SU-DHL-6 (cell line): Measurements from ENCODE around the gene MX2.

ENCODE experiments used
- H2AFZ ChIP-seq: fragments of 200-600 bp; sonication (generic); 2 replicates; pipeline ENCODE4 v1.6.1; 2014; ENCODE audit warnings: low read depth, mild to moderate bottlenecking, moderate library complexity, mixed read lengths, antibody characterized with exemption, low read length; ENCODE audit not compliant: severe bottlenecking
- H3F3A ChIP-seq: fragments of 200-600 bp; shearing (Covaris generic); 2 replicates; pipeline ENCODE4 v1.6.0; 2016; ENCODE audit warnings: antibody characterized with exemption, mild to moderate bottlenecking; ENCODE audit not compliant: insufficient read depth
- H3K27ac ChIP-seq: fragments of 200-600 bp; sonication (generic); 2 replicates; pipeline ENCODE4 v1.5.1; 2016; ENCODE audit warnings: low read depth, mild to moderate bottlenecking, low read length, moderate library complexity, mixed read lengths
- H3K27me3 ChIP-seq: fragments of 200-600 bp; sonication (generic), shearing (Covaris generic); 2 replicates; pipeline ENCODE4 v1.6.0; 2014; ENCODE audit warnings: mild to moderate bottlenecking, low read length
- H3K36me3 ChIP-seq: fragments of 200-600 bp; sonication (generic); 2 replicates; pipeline ENCODE4 v1.6.1; 2014; ENCODE audit warnings: mild to moderate bottlenecking, low read length, mixed read lengths
- H3K4me2 ChIP-seq: fragments of 300-600, 200-600 bp; shearing (Covaris generic), sonication (generic); 2 replicates; pipeline ENCODE4 v1.6.0; 2014; ENCODE audit warnings: low read length, low read depth, mild to moderate bottlenecking; ENCODE audit not compliant: poor library complexity, severe bottlenecking
- H3K4me3 ChIP-seq: fragments of 200-600 bp; sonication (generic); 2 replicates; pipeline ENCODE4 v1.5.1; 2014; ENCODE audit warnings: antibody characterized with exemption, low read length, mild to moderate bottlenecking, mixed read lengths; ENCODE audit not compliant: insufficient read depth, poor library complexity, severe bottlenecking
- H3K79me2 ChIP-seq: fragments of 200-600 bp; sonication (generic); 2 replicates; pipeline ENCODE4 v1.6.1; 2014; ENCODE audit warnings: mild to moderate bottlenecking, low read length, moderate library complexity; ENCODE audit not compliant: insufficient read depth
- H3K9ac ChIP-seq: fragments of 200-600 bp; sonication (generic); 2 replicates; pipeline ENCODE4 v1.7.0; 2014; ENCODE audit warnings: mild to moderate bottlenecking, low read length
- H3K9me2 ChIP-seq: fragments of 200-600 bp; sonication (generic); replicated peaks from 2 replicates; pipeline ENCODE4 v1.6.1; 2014; ENCODE audit warnings: low read length; ENCODE audit not compliant: insufficient read depth
- H3K9me3 ChIP-seq: fragments of 200-600 bp; sonication (generic); 2 replicates; pipeline ENCODE4 v1.6.1; 2014; ENCODE audit warnings: low read length, mixed read lengths; ENCODE audit not compliant: insufficient read depth
- H4K20me1 ChIP-seq: fragments of 200-600 bp; sonication (generic); 2 replicates; pipeline ENCODE4 v1.6.1; 2014; ENCODE audit warnings: low read depth, mild to moderate bottlenecking, antibody characterized with exemption, low read length, moderate library complexity, mixed read lengths
- CTCF ChIP-seq: fragments of 200-600 bp; sonication (generic); IDR thresholded peaks from one replicate; pipeline ENCODE4 v1.5.1; 2017; ENCODE audit warnings: antibody characterized with exemption, mild to moderate bottlenecking, low read length, moderate library complexity; ENCODE audit not compliant: insufficient read depth, poor library complexity, severe bottlenecking
- EZH2phosphoT487 ChIP-seq: fragments of 200-600 bp; sonication (generic), shearing (Covaris generic); conservative IDR thresholded peaks from 2 replicates; pipeline ENCODE4 v1.6.1; 2018; ENCODE audit warnings: mild to moderate bottlenecking, antibody characterized with exemption, low read length, moderate library complexity, mixed read lengths

MX2 gene

GRCh38 chr21:41445465-41445862, 83.6 kb downstream of the MX2 start:
- TF ChIP-seq EZH2phosphoT487 (no peak), CTCF (no peak)
- H4K20me1 ChIP-seq, result no peaks in the 10 kb centered on the region
- no peak overlapping the region for H3K9ac ChIP-seq
- no peak overlapping the region for H3K4me2 ChIP-seq
- no peak overlapping the region for H3K4me3 ChIP-seq
- H3K27ac ChIP-seq, result no peak overlapping the region
- no peaks in the 10 kb centered on the region for H3K36me3 ChIP-seq
- no peaks in the 10 kb centered on the region for H3F3A ChIP-seq
- no peak overlapping the region for H2AFZ ChIP-seq
- H3K79me2 ChIP-seq, result no peaks in the 10 kb centered on the region
- no peaks in the 10 kb centered on the region for H3K27me3 ChIP-seq
- H3K9me2 ChIP-seq, result no peaks in the 10 kb centered on the region
- H3K9me3 ChIP-seq, result no peaks in the 10 kb centered on the region

DNA sequence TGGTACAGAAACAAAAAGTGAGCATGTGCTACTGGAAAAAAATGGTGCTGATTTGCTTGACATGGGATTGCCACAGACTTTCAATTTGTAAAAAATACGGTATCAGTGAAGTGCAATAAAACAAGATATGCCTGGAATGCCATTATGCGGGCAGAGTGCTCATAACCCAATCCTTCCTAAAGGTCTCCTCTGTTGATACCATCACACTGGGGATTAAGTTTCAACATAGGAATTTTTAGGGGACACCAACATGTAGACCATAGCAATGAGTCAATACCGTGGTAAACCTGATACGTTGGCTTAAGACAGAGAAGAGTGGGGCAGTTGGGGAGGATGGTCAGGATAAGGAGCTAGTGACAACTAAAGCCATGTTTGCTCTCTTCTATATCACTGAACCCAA, 84.8 kb downstream of the MX2 start:
- H3K27me3 ChIP-seq, result no peaks in the 10 kb centered on the region
- no peak overlapping the region for H3K4me3 ChIP-seq
- H3K9ac ChIP-seq, result no peak overlapping the region
- H4K20me1 ChIP-seq, result no peaks in the 10 kb centered on the region
- no peaks in the 10 kb centered on the region for H3K79me2 ChIP-seq
- no peak overlapping the region for H3K27ac ChIP-seq
- no peak overlapping the region for H2AFZ ChIP-seq
- no peak for TF ChIP-seq EZH2phosphoT487
- TF ChIP-seq CTCF, result no peak
- H3K9me2 ChIP-seq, result no peaks in the 10 kb centered on the region
- no peak overlapping the region for H3K4me2 ChIP-seq
- H3F3A ChIP-seq, result no peaks in the 10 kb centered on the region
- no peaks in the 10 kb centered on the region for H3K36me3 ChIP-seq
- no peaks in the 10 kb centered on the region for H3K9me3 ChIP-seq

GRCh38 chr21:41447356-41447755, 85.5 kb downstream of the MX2 start:
- H3K9ac ChIP-seq, result no peak overlapping the region
- TF ChIP-seq CTCF, result no peak
- TF ChIP-seq EZH2phosphoT487, result no peak
- no peaks in the 10 kb centered on the region for H3F3A ChIP-seq
- H3K79me2 ChIP-seq, result no peaks in the 10 kb centered on the region
- no peaks in the 10 kb centered on the region for H3K9me3 ChIP-seq
- no peaks in the 10 kb centered on the region for H4K20me1 ChIP-seq
- no peaks in the 10 kb centered on the region for H3K27me3 ChIP-seq
- H3K4me3 ChIP-seq, result no peak overlapping the region
- H3K9me2 ChIP-seq, result no peaks in the 10 kb centered on the region
- H2AFZ ChIP-seq, result no peak overlapping the region
- H3K36me3 ChIP-seq, result no peaks in the 10 kb centered on the region
- no peak overlapping the region for H3K27ac ChIP-seq
- H3K4me2 ChIP-seq, result no peak overlapping the region

- H3K9me3 ChIP-seq, result no peaks in the 10 kb centered on the region
- H3K27me3 ChIP-seq, result no peaks in the 10 kb centered on the region
- no peak overlapping the region for H3K4me2 ChIP-seq
- H4K20me1 ChIP-seq, result no peaks in the 10 kb centered on the region
- no peak overlapping the region for H3K27ac ChIP-seq
- no peak overlapping the region for H3K4me3 ChIP-seq
- H2AFZ ChIP-seq, result no peak overlapping the region
- H3K9me2 ChIP-seq, result no peaks in the 10 kb centered on the region
- H3F3A ChIP-seq, result no peaks in the 10 kb centered on the region
- no peak overlapping the region for H3K9ac ChIP-seq
- TF ChIP-seq CTCF (no peak), EZH2phosphoT487 (no peak)
- no peaks in the 10 kb centered on the region for H3K36me3 ChIP-seq
- H3K79me2 ChIP-seq, result no peaks in the 10 kb centered on the region
Measured at GRCh38 chr21:41449613-41450012, 87.8 kb downstream of the MX2 start.
